NCI-H524 treated with DMSO at 0.1 percent for 48 hours (cell line): ENCODE data around the gene N4BP3.
"Not testable (repeated sequence)": the region's sequence is repeated elsewhere in the genome, so short reads cannot be mapped to it uniquely, and the experiment has no call there.

ENCODE experiments used
- DNase-seq: peaks from one replicate; lab custom pipeline; 2025; lab: John Stamatoyannopoulos, UW

The N4BP3 gene

GRCh38 chr5:178122346-178122745 is 9.0 kb downstream of the N4BP3 start:
- no peak for DNase-seq

- no peak for DNase-seq
Observed at GRCh38 chr5:178123094-178123965, 10.0 kb downstream of the N4BP3 start.

- DNase-seq: no peak
Observed at GRCh38 chr5:178123966-178124925, 10.9 kb downstream of the N4BP3 start.

DNA sequence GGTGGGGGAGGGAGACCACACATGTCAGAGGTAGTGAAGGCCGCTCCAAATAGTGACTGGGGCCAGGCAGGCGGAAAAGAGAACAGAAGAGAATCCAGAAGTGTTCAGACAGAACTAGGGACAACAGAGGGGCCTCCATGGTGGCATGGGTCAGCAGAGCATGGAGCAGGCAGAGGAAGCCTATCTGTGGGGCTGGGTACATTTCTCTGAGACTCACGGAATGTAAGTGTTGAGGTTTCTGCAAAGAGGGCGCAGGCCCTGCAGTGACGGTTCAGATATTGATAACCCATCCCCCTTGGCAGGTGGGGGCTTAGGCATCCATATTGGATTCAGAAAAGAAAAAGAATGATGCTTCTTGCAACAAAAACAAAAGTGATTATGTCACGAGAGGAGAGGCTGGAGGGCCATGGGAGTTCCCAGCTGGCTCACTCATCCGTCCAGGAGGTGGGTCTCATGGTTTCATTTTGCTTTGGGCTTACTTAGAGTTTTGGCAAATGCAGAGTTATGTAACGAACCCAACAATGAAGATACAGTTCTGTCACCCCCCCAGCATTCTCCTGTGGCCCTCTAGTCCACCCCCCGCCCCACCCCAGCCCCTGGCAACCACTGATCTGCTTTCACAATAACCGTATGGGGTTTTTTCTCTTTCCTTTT is 12.0 kb downstream of the N4BP3 start:
- no peak for DNase-seq

DNA sequence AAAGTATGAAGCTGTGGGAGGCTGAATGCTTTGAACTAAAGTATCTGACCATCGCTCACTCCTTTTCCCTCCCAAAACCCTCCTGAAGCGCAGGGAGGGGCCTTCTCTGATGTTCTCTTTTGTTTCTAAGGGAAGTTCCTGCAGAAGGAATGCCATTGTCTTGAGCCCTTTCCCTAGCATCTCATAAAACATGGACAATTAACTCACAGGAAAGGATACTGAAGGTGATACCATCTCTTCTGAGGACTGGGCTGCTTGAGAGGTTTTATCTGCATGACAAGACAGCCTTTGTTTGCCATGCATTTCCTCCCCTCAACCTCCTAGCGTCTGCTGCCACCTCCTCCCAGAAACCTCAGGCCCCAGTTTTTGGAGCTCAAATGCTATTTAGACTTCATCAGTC is 13.2 kb downstream of the N4BP3 start:
- DNase-seq: no peak

GRCh38 chr5:178127300-178128009 is 14.1 kb downstream of the N4BP3 start:
- DNase-seq: not testable (repeated sequence)

- no peak for DNase-seq
Observed at GRCh38 chr5:178129296-178129695, 16.0 kb downstream of the N4BP3 start.

DNA sequence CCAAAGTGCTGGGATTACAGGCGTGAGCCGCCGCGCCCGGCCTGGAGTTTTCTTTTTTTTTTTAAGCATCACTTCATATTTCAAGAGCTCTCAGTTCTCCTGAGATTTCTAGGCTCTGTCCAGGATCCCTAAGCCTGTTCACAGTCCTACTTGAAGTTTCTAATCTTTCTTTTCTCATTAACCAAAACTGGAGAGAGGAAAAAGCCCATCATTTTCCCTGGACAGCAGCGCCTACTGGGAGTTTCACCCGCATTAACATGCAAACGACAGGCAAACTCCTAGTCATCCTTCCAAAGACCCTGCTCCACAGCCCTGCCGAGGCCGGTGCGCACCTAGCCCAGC is 16.9 kb downstream of the N4BP3 start:
- DNase-seq: not testable (repeated sequence)

DNA sequence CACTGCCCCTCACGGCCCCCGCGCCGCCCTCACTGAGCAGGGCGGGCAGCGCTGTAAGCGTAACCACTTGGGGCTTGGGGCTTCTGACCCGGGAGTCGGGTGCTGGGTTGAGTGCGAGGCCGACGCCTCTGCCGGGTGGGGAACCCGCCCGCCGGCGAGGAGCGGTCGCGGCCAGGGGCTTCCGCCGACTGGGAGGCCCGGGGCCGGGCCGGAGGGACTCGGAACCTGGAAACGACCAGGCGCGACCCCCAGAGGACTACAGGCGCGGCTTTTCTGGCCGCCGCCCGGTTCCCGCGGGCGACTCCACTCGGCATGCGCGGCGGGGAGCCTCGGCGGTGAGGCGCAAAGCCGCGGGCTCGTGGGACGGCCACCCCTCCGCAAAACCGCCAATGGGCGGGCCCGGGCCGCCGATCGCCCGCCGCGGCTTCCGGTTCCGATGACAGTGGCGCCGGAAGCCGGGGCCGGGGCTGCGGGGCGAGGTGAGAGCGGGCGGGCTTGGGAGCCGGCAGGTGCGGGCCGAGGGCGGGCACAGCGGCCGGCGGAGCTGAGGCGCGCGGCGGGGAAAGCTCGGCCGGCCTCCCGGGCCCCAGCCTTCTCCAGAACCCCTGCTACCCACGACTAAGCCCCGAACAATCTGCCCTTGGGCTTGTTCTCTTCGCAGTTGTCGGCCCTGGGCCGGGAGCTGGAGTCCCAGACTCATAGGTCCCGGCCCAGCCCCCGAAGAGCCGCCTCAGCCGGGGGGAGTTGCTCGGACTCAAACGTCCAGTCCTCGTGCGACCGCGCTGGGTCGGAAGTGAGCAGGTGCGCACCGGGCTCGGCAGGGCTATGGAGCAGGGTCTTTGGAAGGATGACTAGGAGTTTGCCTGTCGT is 17.5 kb downstream of the N4BP3 start, which contains the start of gene RMND5B:
TSS of gene RMND5B (plus strand) at position 439 of the 870 bp plus-strand sequence. CDS start 7,106 bp downstream, outside the sequence.
- peak; percentile 43 for DNase-seq

- no peak for DNase-seq
Observed at GRCh38 chr5:178131446-178131996, 18.2 kb downstream of the N4BP3 start.

- DNase-seq: no peak
Observed at GRCh38 chr5:178136990-178137389, 23.7 kb downstream of the N4BP3 start.

- DNase-seq: no peak
Observed at GRCh38 chr5:178137991-178138390, 24.7 kb downstream of the N4BP3 start.

- no peak for DNase-seq
Observed at GRCh38 chr5:178141550-178141949, 28.2 kb downstream of the N4BP3 start.

DNA sequence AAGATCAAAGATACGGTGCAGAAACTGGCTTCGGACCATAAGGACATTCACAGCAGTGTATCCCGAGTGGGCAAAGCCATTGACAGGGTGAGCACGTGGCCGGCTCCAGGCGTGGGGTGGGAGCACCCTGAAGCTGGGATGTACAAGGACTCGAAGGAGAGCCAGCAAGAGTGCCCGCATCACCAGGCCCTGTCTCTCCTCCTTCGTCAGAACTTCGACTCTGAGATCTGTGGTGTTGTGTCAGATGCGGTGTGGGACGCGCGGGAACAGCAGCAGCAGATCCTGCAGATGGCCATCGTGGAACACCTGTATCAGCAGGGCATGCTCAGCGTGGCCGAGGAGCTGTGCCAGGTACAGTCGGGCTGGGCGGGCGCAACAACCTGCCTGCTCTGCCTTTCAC is 29.3 kb downstream of the N4BP3 start:
- no peak for DNase-seq

DNA sequence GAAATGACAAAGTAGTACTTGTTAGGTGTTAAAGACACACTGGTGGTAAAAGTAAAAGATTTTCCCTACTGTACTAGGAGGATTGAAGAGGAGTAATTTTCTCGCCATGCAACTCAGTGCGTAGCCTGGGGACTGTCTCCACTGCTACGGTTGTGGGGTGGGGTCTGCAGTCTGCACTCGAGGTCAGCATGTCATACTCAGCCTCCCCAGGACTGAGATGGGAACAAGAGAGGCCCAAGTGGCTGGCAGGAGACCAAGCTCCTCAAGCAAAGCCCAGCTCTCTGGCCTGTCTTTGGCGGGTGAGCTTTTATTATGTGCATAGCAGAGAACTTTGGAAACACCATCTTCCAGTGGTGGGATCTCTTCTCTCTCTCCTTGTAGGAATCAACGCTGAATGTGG is 29.9 kb downstream of the N4BP3 start:
- DNase-seq: no peak

DNA sequence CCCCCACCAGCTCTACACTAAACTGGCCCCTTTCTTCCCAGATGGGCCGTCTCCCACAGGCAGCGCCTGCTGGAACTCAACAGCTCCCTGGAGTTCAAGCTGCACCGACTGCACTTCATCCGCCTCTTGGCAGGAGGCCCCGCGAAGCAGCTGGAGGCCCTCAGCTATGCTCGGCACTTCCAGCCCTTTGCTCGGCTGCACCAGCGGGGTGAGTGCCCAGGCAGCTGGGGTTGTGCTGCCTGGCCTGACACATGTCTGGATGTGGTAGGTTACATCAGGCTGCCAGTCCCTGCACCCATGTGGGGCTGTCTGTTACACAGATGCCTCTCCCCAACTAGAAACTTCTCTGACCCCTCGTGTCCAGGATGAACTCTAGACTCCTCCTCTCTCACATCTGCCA is 30.6 kb downstream of the N4BP3 start:
- DNase-seq: no peak

DNA sequence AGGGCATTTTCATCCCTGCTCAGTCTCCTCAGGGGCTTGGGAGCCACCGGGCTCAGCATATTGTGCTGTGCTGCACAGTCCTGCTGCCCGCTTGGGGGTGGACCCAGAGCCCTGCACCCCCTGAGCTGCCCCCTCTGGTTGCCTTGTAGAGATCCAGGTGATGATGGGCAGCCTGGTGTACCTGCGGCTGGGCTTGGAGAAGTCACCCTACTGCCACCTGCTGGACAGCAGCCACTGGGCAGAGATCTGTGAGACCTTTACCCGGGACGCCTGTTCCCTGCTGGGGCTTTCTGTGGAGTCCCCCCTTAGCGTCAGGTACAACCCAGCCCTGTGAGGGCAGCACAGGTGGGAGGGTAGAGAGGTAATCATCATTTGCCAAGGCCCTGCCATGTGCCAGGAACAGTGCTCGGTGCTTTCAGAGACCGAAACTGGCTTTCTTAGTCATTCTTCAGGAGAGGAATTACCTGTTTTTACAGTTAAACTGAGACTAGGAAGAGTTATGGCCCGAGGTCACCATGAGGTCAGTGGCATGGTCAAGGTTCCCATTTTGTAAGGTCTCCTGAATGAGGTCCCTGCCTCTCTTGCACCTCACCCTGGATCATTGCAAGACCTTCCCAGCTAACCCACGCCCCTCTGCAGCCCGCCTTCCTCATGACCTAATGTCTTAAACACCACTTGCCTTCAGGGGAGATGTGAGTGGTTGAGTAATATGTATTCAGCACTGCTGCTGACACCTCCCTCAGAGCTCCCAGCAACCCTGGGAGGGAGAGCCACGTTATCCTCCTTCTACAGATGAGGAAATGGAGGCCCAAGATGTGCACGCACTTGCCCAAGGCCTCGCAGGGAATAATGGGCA is 32.9 kb downstream of the N4BP3 start:
- no peak for DNase-seq

- DNase-seq: no peak
Observed at GRCh38 chr5:178147406-178147805, 34.1 kb downstream of the N4BP3 start.

GRCh38 chr5:178149199-178149932 is 36.0 kb downstream of the N4BP3 start:
- DNase-seq: no peak
